ENCODE measurements around the gene SLC26A8. TPM values are rescaled to one million over a fixed set of nuclear protein-coding genes. Genes with fewer than 3 reads are reported as not detected.

The SLC26A8 gene
- total RNA-seq, 1 experiment from 2014 or later, result 0.09 TPM

GRCh38 chr6:35905841-35906498, 118.5 kb downstream of the SLC26A8 start:
- WGBS (ENCODE audit: extremely low coverage, insufficient read length, low lambda C conversion rate), result no CpG with 5 or more reads among the region's 8 CpGs
- Histone ChIP-seq H3K9ac (ENCODE audit: extremely low read depth, insufficient read length, low read length) (no peak overlapping the region), H3K27ac (ENCODE audit: insufficient read length, low read depth, low read length) (no peak overlapping the region), H3K4me2 (ENCODE audit: insufficient read depth, insufficient read length, low read length) (no peak overlapping the region), H3K79me1 (ENCODE audit: insufficient read depth, low read depth, low read length, poor library complexity, severe bottlenecking) (peaks cover 23% of the 10 kb centered on the region), H2BK15ac (ENCODE audit: low read depth, low read length) (no peak overlapping the region), H3K23ac (ENCODE audit: insufficient read length, low read depth, low read length) (no peak overlapping the region), H3K4ac (ENCODE audit: low read depth, low read length) (no peak overlapping the region), H3K27me3 (ENCODE audit: insufficient read depth, low read length) (no peaks in the 10 kb centered on the region), H2BK5ac (ENCODE audit: insufficient read length, low read length) (no peak overlapping the region), H4K5ac (ENCODE audit: insufficient read length, low read depth, low read length) (no peak overlapping the region), H3K23me2 (ENCODE audit: insufficient read length, low read depth, low read length, poor library complexity, severe bottlenecking) (no peaks in the 10 kb centered on the region), H3K9me3 (ENCODE audit: control insufficient read depth, low read depth, low read length) (peaks cover 23% of the 10 kb centered on the region), H3K56ac (ENCODE audit: insufficient read length, low read depth, low read length) (no peak overlapping the region), H2BK120ac (ENCODE audit: low read depth, low read length, poor library complexity, severe bottlenecking) (no peak overlapping the region), H3K4me1 (ENCODE audit: insufficient read depth, low read length) (no peaks in the 10 kb centered on the region), H3T11ph (ENCODE audit: low read length) (no peak overlapping the region), H3K79me2 (ENCODE audit: insufficient read depth, low read length) (peaks cover 22% of the 10 kb centered on the region; the same call in 1 of the 2 replicates), H4K20me1 (ENCODE audit: control insufficient read depth, insufficient read depth, insufficient read length) (no peaks in the 10 kb centered on the region), H3K14ac (ENCODE audit: insufficient read depth, low read length) (no peak overlapping the region), H2AK5ac (ENCODE audit: insufficient read length, low read length) (no peak overlapping the region), H4K91ac (ENCODE audit: insufficient read length, low read depth, low read length) (no peak overlapping the region), H2AFZ (ENCODE audit: low read length) (no peak overlapping the region), H3K18ac (ENCODE audit: insufficient read length, low read depth, low read length) (no peak overlapping the region), H2BK20ac (ENCODE audit: low read depth, low read length, poor library complexity, severe bottlenecking) (no peak overlapping the region), H2BK12ac (ENCODE audit: insufficient read length, low read depth, low read length) (no peak overlapping the region), H4K8ac (replicated peaks; ENCODE audit: insufficient read length, low read depth, low read length) (no peak overlapping the region)
- DNase-seq, result no peak
- Mint-ChIP-seq H3K4me1 (no peaks in the 10 kb centered on the region; a peak in 1 of 4 replicates), H3K27ac (peak overlapping the region in 1 of 3 experiments; percentile 81; a peak in 1 of 7 replicates), H3K27me3 (ENCODE audit: low read depth) (no peaks in the 10 kb centered on the region), H3K4me3 (no peak overlapping the region), H3K9me3 (peaks cover 29 to 31% of the 10 kb centered on the region in 2 experiments), H3K36me3 (ENCODE audit: insufficient read depth in 1 of 3, low read depth in 3 of 3) (peaks cover 45 to 58% (median 46%) of the 10 kb centered on the region in 3 experiments)
- no peak for TF ChIP-seq CTCF (conservative IDR thresholded peaks at IDR 0.05)
